GM12878 (cell line): ENCODE data around the gene TMEM38B. TPM values are rescaled to one million over a fixed set of nuclear protein-coding genes. Genes with fewer than 3 reads are reported as not detected.

Experiments
- ATAC-seq: fragments of 200-7000 bp; cut with Tn5 transposase; 3 replicates; pipeline ENCODE4 v1.9.1; 2020; ENCODE audit warnings: mild to moderate bottlenecking, moderate library complexity
- BruUV-seq: library from RNA; stranded (reverse); fragments of 400-500 nt; replicated peaks from 2 replicates; lab custom pipeline; 2021; lab: Mats Ljungman, UMichigan
- CTCF ChIA-PET: fragments of 300-600 bp; sonication (Branson Sonifier 250); formaldehyde crosslinking; extraction: SDS; loops from one replicate; lab custom pipeline; 2021; ENCODE audit warnings: inconsistent platforms; lab: Yijun Ruan, JAX
- POLR2A ChIA-PET: fragments of 350-600 bp; formaldehyde crosslinking; extraction: SDS; loops from one replicate; lab custom pipeline; 2021; ENCODE audit warnings: inconsistent platforms; lab: Charles Lee
- RAD21 ChIA-PET: fragments of 300-600 bp; sonication (Branson Sonifier 250); formaldehyde crosslinking; loops from one replicate; lab custom pipeline; 2023; ENCODE audit warnings: antibody characterized with exemption; ENCODE audit not compliant: unreplicated experiment; lab: Charles Lee
- SMC1A ChIA-PET: fragments of 300-600 bp; sonication (Branson Sonifier 250); formaldehyde crosslinking; loops from one replicate; lab custom pipeline; 2023; ENCODE audit not compliant: unreplicated experiment, uncharacterized antibody; lab: Charles Lee
- DNase-seq: peaks from one replicate; pipeline ENCODE4 v3.0.0-alpha.2; 2011; ENCODE audit warnings: low read depth, low spot score
- FAIRE-seq: peaks from 3 replicates; lab custom pipeline; 2011; peaks lifted over from hg19 to GRCh38; lab: Jason Lieb, UNC
- H2AFZ ChIP-seq: 2 replicates; pipeline ENCODE4 v1.6.0; 2011; ENCODE audit warnings: low read depth, low read length, control low read depth; ENCODE audit not compliant: control insufficient read depth
- H3K27ac ChIP-seq: 2 replicates; pipeline ENCODE4 v1.5.1; 2011; ENCODE audit warnings: control low read depth; ENCODE audit not compliant: control insufficient read depth, insufficient read depth
- H3K27me3 ChIP-seq, 2 experiments: replicated peaks in 1 of 2; 2 replicates each; pipeline versions ENCODE4 v1.6.0 to v1.6.1; 2011; ENCODE audit warnings: low read length in 1 of 2; ENCODE audit not compliant: control insufficient read depth in 2 of 2, insufficient read depth in 2 of 2
- H3K36me3 ChIP-seq, 2 experiments: 2 replicates each; pipeline ENCODE4 v1.5.1; 2011; ENCODE audit warnings: low read length in 1 of 2; ENCODE audit not compliant: control insufficient read depth in 2 of 2, insufficient read depth in 2 of 2
- H3K4me1 ChIP-seq: 2 replicates; pipeline ENCODE4 v1.6.1; 2011; ENCODE audit warnings: mild to moderate bottlenecking, low read length, moderate library complexity, mixed read lengths; ENCODE audit not compliant: control insufficient read depth, insufficient read depth
- H3K4me2 ChIP-seq: 2 replicates; pipeline ENCODE4 v1.6.0; 2011; ENCODE audit warnings: control low read depth; ENCODE audit not compliant: control insufficient read depth, insufficient read depth
- H3K4me3 ChIP-seq: fragments of 200-600 bp; sonication (generic); 2 replicates; pipeline ENCODE4 v1.5.1; 2016
- H3K79me2 ChIP-seq: 2 replicates; pipeline ENCODE4 v1.6.0; 2011; ENCODE audit warnings: low read length; ENCODE audit not compliant: control insufficient read depth, insufficient read depth
- H3K9ac ChIP-seq: 2 replicates; pipeline ENCODE4 v1.8.0; 2011; ENCODE audit warnings: low read length, control low read depth, mixed read lengths; ENCODE audit not compliant: control insufficient read depth, insufficient read depth
- H3K9me3 ChIP-seq: replicated peaks from 3 replicates; pipeline ENCODE4 v1.5.1; 2011; ENCODE audit warnings: mild to moderate bottlenecking, low read length; ENCODE audit not compliant: control insufficient read depth, insufficient read depth
- H4K20me1 ChIP-seq: 2 replicates; pipeline ENCODE4 v1.6.0; 2011; ENCODE audit not compliant: control insufficient read depth, insufficient read depth
- BHLHE40 ChIP-seq, 2 experiments: fragments of 450-650 bp in 1 of 2; IDR thresholded peaks; 2 replicates each; pipeline ENCODE4 v1.6.1; 2011 to 2017; ENCODE audit warnings: low read depth in 2 of 2, borderline replicate concordance in 1 of 2, improper control_type of control experiment in 1 of 2, low read length in 1 of 2, mild to moderate bottlenecking in 1 of 2
- EP300 ChIP-seq, 2 experiments: fragments of 150-350 bp in 1 of 2; IDR thresholded peaks; 2 replicates each; pipeline ENCODE4 v1.6.1; 2011 to 2012; ENCODE audit warnings: low read depth in 2 of 2, low read length in 2 of 2, borderline replicate concordance in 1 of 2, improper control_type of control experiment in 1 of 2, inconsistent platforms in 1 of 2; ENCODE audit not compliant: control insufficient read depth in 1 of 2
- KAT2A ChIP-seq: conservative IDR thresholded peaks from 2 replicates; pipeline ENCODE4 v1.6.1; 2011; ENCODE audit warnings: low read depth, low read length; ENCODE audit not compliant: control insufficient read depth
- MTA2 ChIP-seq: fragments of 450-650 bp; IDR thresholded peaks from 2 replicates; pipeline ENCODE4 v1.6.1; 2016; ENCODE audit warnings: low read depth, mild to moderate bottlenecking, moderate library complexity
- MTA3 ChIP-seq: IDR thresholded peaks from 2 replicates; pipeline ENCODE4 v1.6.1; 2012; ENCODE audit warnings: low read length, inconsistent platforms, borderline replicate concordance
- POLR2AphosphoS5 ChIP-seq: IDR thresholded peaks from 2 replicates; pipeline ENCODE4 v1.6.1; 2011; ENCODE audit warnings: mild to moderate bottlenecking, low read length, inconsistent platforms
- SMC3 ChIP-seq: IDR thresholded peaks from 2 replicates; pipeline ENCODE4 v1.6.1; 2011; ENCODE audit warnings: low read length, improper control_type of control experiment, borderline replicate concordance
- SRF ChIP-seq, 2 experiments: IDR thresholded peaks; 2 replicates each; pipeline ENCODE4 v1.6.1; 2011; ENCODE audit warnings: low read depth in 2 of 2, low read length in 2 of 2, mild to moderate bottlenecking in 1 of 2, moderate library complexity in 1 of 2
- YBX1 ChIP-seq: fragments of 450-650 bp; IDR thresholded peaks from 2 replicates; pipeline ENCODE4 v1.6.1; 2016; ENCODE audit warnings: antibody characterized with exemption
- WGBS: methylation state at CpG from one replicate; pipeline ENCODE4 v1.1.6; 2016; ENCODE audit warnings: low lambda C conversion rate; ENCODE audit not compliant: insufficient replicate concordance, insufficient coverage; ENCODE audit errors: missing lambda C conversion rate; 5-methylcytosine and 5-hydroxymethylcytosine counted together
- in situ Hi-C: fragments of 300-500 bp; cut with MboI; formaldehyde crosslinking; loops from 9 replicates; pipeline ENCODE4 v1.14.3; 2018; ENCODE audit warnings: mixed read lengths
- intact Hi-C: fragments of 100-400 bp; cut with micrococcal nuclease; formaldehyde crosslinking; loops from one replicate; pipeline ENCODE4 v1.14.2; 2022; ENCODE audit not compliant: unreplicated experiment
- polyA plus RNA-seq, 11 experiments: library from polyadenylated mRNA; depleted of rRNA in 4 of 11; unstranded in 6 of 11; stranded (reverse) in 5 of 11; fragments of >200 nt; fragmentation: Nextera tagmentation in 4 of 11; fragmentation: Illumina TruSeq in 1 of 11; extraction: Ambion mirVana in 4 of 11; extraction: Trizol in 1 of 11; gene quantifications; 1 replicate in 1 of 11; 2 replicates in 10 of 11; pipeline versions ENCODE4 v1.2.1 to v1.2.3, GENCODE V29; 2011 to 2016; ENCODE audit warnings: inconsistent platforms in 2 of 11, missing spikeins in 2 of 11, low read depth in 1 of 11
- total RNA-seq, 4 experiments: library from RNA; depleted of rRNA in 3 of 4; stranded (reverse); fragments of >200 nt in 3 of 4; fragmentation: Illumina TruSeq in 1 of 4; extraction: Trizol in 1 of 4; gene quantifications; 2 replicates each; pipeline versions ENCODE4 v1.2.1 to v1.2.3, GENCODE V29; 2013 to 2021
- TF ChIP-seq, protein P1 (sequence below): fragments of 450-650 bp; IDR thresholded peaks from 2 replicates; pipeline ENCODE4 v1.6.1; 2017; ENCODE audit warnings: mild to moderate bottlenecking, moderate library complexity
- TF ChIP-seq, protein P2 (sequence below): fragments of 450-650 bp; IDR thresholded peaks from 2 replicates; pipeline ENCODE4 v1.6.1; 2018; ENCODE audit warnings: borderline replicate concordance, mild to moderate bottlenecking; ENCODE audit not compliant: partially characterized antibody
- TF ChIP-seq, protein P3 (sequence below), 3 experiments: IDR thresholded peaks in 2 of 3; conservative IDR thresholded peaks in 1 of 3; 2 replicates each; pipeline ENCODE4 v1.5.1; 2011; ENCODE audit warnings: low read depth in 3 of 3, low read length in 3 of 3, mild to moderate bottlenecking in 3 of 3, control low read depth in 2 of 3, moderate library complexity in 2 of 3, inconsistent platforms in 1 of 3, mixed read lengths in 1 of 3; ENCODE audit not compliant: control insufficient read depth in 2 of 3, insufficient read depth in 1 of 3; ENCODE audit errors: extremely low read depth in 1 of 3

Gene TMEM38B
- total and polyA plus RNA-seq, 10 of the 15 experiments (the other 5 are each of a cell fraction or from before 2014, with no cell fraction given), result 8.4 to 22.5 (median 12.7) TPM

DNA sequence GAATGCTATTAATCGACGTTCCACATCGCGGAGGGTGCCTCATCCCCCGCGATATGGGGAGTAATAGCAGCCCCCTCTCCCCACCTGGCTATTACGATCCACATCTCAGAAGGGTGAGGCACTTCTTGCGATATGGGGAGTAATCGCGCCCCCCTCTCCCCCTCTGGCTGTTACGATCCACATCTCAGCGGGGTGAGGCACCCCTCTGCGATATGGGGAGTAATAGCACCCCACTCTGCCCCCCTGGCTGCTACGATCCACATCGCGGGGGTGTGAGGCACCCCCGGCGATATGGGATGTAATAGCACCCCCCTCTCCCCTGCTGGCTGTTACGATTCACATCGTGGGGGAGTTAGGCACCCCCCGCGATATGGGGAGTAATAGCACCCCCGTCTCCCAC, 128.5 kb downstream of the TMEM38B start:
- CTCF ChIA-PET, result no interaction called here
- H4K20me1 ChIP-seq, result no peaks in the 10 kb centered on the region

More for the DNA sequence above, 128.5 kb downstream of the TMEM38B start:
- intact Hi-C loops, result no loop called here
- no TSS peak for BruUV-seq
- Histone ChIP-seq H3K4me2 (no peak overlapping the region), H2AFZ (no peak overlapping the region), H3K79me2 (no peaks in the 10 kb centered on the region), H3K4me3 (no peak overlapping the region), H3K27ac (no peak overlapping the region)
- POLR2A ChIA-PET, result no interaction called here
- FAIRE-seq, result no peak
- WGBS, result 83% methylated on average over 20 of the region's 23 CpGs
- TF ChIP-seq MTA3, result no peak
- TF ChIP-seq YBX1, result no peak
- no peak for TF ChIP-seq SRF (IDR thresholded peaks at IDR 0.05; ENCODE audit: low read depth in 2 of 2, low read length in 2 of 2)
- no peak for TF ChIP-seq EP300 (IDR thresholded peaks at IDR 0.05; ENCODE audit: borderline replicate concordance in 1 of 2, control insufficient read depth in 1 of 2, low read depth in 2 of 2, low read length in 2 of 2)
- TF ChIP-seq, protein P1, sequence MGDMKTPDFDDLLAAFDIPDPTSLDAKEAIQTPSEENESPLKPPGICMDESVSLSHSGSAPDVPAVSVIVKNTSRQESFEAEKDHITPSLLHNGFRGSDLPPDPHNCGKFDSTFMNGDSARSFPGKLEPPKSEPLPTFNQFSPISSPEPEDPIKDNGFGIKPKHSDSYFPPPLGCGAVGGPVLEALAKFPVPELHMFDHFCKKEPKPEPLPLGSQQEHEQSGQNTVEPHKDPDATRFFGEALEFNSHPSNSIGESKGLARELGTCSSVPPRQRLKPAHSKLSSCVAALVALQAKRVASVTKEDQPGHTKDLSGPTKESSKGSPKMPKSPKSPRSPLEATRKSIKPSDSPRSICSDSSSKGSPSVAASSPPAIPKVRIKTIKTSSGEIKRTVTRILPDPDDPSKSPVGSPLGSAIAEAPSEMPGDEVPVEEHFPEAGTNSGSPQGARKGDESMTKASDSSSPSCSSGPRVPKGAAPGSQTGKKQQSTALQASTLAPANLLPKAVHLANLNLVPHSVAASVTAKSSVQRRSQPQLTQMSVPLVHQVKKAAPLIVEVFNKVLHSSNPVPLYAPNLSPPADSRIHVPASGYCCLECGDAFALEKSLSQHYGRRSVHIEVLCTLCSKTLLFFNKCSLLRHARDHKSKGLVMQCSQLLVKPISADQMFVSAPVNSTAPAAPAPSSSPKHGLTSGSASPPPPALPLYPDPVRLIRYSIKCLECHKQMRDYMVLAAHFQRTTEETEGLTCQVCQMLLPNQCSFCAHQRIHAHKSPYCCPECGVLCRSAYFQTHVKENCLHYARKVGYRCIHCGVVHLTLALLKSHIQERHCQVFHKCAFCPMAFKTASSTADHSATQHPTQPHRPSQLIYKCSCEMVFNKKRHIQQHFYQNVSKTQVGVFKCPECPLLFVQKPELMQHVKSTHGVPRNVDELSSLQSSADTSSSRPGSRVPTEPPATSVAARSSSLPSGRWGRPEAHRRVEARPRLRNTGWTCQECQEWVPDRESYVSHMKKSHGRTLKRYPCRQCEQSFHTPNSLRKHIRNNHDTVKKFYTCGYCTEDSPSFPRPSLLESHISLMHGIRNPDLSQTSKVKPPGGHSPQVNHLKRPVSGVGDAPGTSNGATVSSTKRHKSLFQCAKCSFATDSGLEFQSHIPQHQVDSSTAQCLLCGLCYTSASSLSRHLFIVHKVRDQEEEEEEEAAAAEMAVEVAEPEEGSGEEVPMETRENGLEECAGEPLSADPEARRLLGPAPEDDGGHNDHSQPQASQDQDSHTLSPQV, result no peak
- no peak for TF ChIP-seq KAT2A
- TF ChIP-seq, protein P2, sequence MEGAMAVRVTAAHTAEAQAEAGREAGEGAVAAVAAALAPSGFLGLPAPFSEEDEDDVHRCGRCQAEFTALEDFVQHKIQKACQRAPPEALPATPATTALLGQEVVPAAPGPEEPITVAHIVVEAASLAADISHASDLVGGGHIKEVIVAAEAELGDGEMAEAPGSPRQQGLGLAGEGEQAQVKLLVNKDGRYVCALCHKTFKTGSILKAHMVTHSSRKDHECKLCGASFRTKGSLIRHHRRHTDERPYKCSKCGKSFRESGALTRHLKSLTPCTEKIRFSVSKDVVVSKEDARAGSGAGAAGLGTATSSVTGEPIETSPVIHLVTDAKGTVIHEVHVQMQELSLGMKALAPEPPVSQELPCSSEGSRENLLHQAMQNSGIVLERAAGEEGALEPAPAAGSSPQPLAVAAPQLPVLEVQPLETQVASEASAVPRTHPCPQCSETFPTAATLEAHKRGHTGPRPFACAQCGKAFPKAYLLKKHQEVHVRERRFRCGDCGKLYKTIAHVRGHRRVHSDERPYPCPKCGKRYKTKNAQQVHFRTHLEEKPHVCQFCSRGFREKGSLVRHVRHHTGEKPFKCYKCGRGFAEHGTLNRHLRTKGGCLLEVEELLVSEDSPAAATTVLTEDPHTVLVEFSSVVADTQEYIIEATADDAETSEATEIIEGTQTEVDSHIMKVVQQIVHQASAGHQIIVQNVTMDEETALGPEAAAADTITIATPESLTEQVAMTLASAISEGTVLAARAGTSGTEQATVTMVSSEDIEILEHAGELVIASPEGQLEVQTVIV, result no peak
- TF ChIP-seq MTA2, result no peak
- no peak for TF ChIP-seq SMC3
- no peak for TF ChIP-seq BHLHE40 (IDR thresholded peaks at IDR 0.05; ENCODE audit: borderline replicate concordance in 1 of 2, low read depth in 2 of 2, low read length in 1 of 2)
- TF ChIP-seq POLR2AphosphoS5, result no peak
- TF ChIP-seq, protein P3, sequence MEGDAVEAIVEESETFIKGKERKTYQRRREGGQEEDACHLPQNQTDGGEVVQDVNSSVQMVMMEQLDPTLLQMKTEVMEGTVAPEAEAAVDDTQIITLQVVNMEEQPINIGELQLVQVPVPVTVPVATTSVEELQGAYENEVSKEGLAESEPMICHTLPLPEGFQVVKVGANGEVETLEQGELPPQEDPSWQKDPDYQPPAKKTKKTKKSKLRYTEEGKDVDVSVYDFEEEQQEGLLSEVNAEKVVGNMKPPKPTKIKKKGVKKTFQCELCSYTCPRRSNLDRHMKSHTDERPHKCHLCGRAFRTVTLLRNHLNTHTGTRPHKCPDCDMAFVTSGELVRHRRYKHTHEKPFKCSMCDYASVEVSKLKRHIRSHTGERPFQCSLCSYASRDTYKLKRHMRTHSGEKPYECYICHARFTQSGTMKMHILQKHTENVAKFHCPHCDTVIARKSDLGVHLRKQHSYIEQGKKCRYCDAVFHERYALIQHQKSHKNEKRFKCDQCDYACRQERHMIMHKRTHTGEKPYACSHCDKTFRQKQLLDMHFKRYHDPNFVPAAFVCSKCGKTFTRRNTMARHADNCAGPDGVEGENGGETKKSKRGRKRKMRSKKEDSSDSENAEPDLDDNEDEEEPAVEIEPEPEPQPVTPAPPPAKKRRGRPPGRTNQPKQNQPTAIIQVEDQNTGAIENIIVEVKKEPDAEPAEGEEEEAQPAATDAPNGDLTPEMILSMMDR (IDR thresholded peaks at IDR 0.05 in 2 of 3, conservative IDR thresholded peaks at IDR 0.05 in 1 of 3; ENCODE audit: control insufficient read depth in 2 of 3, extremely low read depth in 1 of 3, insufficient read depth in 1 of 3, low read depth in 3 of 3, low read length in 3 of 3), result no peak
- TF ChIP-seq, all 136 proteins: peak for 0
- RAD21 ChIA-PET, result no interaction called here
- Histone ChIP-seq H3K27me3 (no peaks in the 10 kb centered on the region), H3K9me3 (no peaks in the 10 kb centered on the region), H3K4me1 (no peaks in the 10 kb centered on the region), H3K9ac (no peak overlapping the region), H3K36me3 (no peaks in the 10 kb centered on the region)
- SMC1A ChIA-PET, result no interaction called here
- DNase-seq (no peak), ATAC-seq (no peak)
- in situ Hi-C loops, result no loop called here
